ENCODE measurements around the gene AMACR. TPM values are rescaled to one million over a fixed set of nuclear protein-coding genes. Genes with fewer than 3 reads are reported as not detected.
A peak's percentile ranks its signal among the peaks of the same experiment; 100 is the strongest.

Gene AMACR
- total and polyA plus RNA-seq, 2 of the 13 experiments (the other 11 are each of a cell fraction or from before 2014, with no cell fraction given): 8.9 to 19.7 TPM

DNA sequence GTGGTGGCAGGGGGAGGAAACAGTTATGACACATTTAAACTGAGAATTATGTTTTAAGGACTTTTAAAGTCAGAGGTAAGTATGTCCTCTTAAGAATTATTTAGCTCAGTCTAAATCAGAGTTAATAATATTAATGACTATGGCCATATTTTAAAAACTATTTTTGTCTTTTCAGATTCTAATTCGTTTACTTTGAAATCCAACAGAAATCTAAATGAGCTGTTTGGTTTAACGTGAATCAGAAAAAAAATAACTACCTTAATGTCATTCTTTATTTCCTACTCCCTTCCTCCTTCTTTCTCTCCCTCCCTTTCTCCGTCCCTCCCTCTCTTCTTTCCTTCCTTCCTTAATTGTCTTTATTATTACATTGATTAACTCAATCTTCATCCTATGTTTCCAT lies 20.5 kb upstream of the AMACR start:
- intact Hi-C loops (cut with micrococcal nuclease; ENCODE audit: unreplicated experiment) (no loop called here), in situ Hi-C loops (cut with HindIII; ENCODE audit: extremely low pct_ligation_motif_present, low pct_unique_long_range_greater_than_20kb) (no loop called here)
- H3K36me3 ChIP-seq (replicated peaks in 1 of 2; ENCODE audit: control insufficient read depth in 1 of 2, insufficient read depth in 2 of 2, low read length in 2 of 2): peaks cover 3 to 18% of the 10 kb centered on the region in 2 experiments; a peak in 4 of 5 replicates
- 90% methylated on average over 3 of the region's 3 CpGs for WGBS (ENCODE audit: low lambda C conversion rate)
- H3K4me2 ChIP-seq (ENCODE audit: low read depth, low read length): no peak overlapping the region
- H2AFZ ChIP-seq (ENCODE audit: low read length): no peak overlapping the region
- H3K9me3 ChIP-seq (ENCODE audit: low read length): no peaks in the 10 kb centered on the region
- no peak overlapping the region for H3K27ac ChIP-seq (ENCODE audit: extremely low read length, insufficient read depth, low read length)
- TF ChIP-seq NCOA1 (CRISPR knock-in tag; IDR thresholded peaks at IDR 0.05) (no peak), HNRNPK (IDR thresholded peaks at IDR 0.05; ENCODE audit: low read depth, low read length, poor library complexity, severe bottlenecking) (peak; percentile 78), IRF2 (CRISPR knock-in tag; IDR thresholded peaks at IDR 0.05) (no peak), EED (CRISPR knock-in tag; IDR thresholded peaks at IDR 0.05) (no peak)
- ChIA-PET CTCF (ENCODE audit: low intra/inter-chr PET ratio, low total read pairs) (no interaction called here), POLR2A (interaction anchor here (1.8 kb wide), 1 partner anchor 20 kb away, joined by 8 read pairs; the partner anchor contains the start of gene AMACR)
- no peaks in the 10 kb centered on the region for H3K79me2 ChIP-seq (ENCODE audit: insufficient read depth, low read length)
- no peak for DNase-seq (ENCODE audit: low spot score)
- no peaks in the 10 kb centered on the region for H4K20me1 ChIP-seq (ENCODE audit: insufficient read depth, low read length)
- H3K9ac ChIP-seq (ENCODE audit: insufficient read depth, low read depth, low read length): no peak overlapping the region
- H3K4me3 ChIP-seq (replicated peaks in 1 of 3; ENCODE audit: insufficient read depth in 1 of 3, low read depth in 2 of 3, low read length in 3 of 3): no peak overlapping the region
- BruUV-seq (replicated peaks): no TSS peak
- peaks cover 15% of the 10 kb centered on the region for H3K4me1 ChIP-seq (ENCODE audit: insufficient read depth, low read length)
- no peak for ATAC-seq
- no peak for FAIRE-seq
- H3K27me3 ChIP-seq (ENCODE audit: control insufficient read depth in 1 of 2, insufficient read depth in 2 of 2, low read length in 2 of 2): no peaks in the 10 kb centered on the region

DNA sequence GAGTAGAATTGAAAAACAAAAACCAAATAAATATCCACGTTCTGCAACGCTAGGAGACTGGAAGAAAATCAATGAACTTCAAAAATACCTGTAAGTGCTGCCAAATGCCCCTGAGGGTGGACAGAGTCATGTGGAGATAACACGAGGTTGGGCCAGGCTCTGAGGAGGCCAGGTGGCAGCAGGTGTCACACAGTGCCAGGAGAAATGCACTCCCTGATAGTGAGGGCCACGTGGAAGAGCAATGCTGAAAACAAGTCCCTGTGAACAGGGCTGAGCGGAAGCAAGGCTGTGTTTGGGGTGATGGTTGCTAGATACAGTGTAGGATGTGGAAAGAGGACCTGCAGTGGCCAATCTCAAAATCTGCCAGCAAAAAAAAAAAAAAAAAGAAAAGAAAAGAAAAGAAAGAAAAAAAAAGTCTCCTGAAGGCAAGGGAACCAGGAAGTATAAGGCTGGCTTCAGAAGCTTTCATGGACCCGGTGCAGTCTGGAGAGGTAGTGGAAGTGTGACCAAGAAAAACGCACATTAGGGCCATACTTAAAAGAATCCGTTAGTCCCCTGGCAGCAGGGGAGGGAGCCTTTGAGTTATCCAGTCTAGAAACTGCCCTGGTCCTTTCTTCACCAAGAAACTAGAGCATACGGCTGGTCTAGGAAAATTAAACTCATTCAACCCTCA lies 18.4 kb upstream of the AMACR start:
- Histone ChIP-seq H3K4me1 (ENCODE audit: insufficient read depth, low read length) (peaks cover 10% of the 10 kb centered on the region), H2AFZ (ENCODE audit: low read length) (no peak overlapping the region), H3K9me3 (ENCODE audit: low read length) (no peaks in the 10 kb centered on the region), H3K27ac (ENCODE audit: extremely low read length, insufficient read depth, low read length) (no peak overlapping the region), H3K4me3 (replicated peaks in 1 of 3; ENCODE audit: insufficient read depth in 1 of 3, low read depth in 2 of 3, low read length in 3 of 3) (no peak overlapping the region), H3K27me3 (ENCODE audit: control insufficient read depth in 1 of 2, insufficient read depth in 2 of 2, low read length in 2 of 2) (no peaks in the 10 kb centered on the region), H3K79me2 (ENCODE audit: insufficient read depth, low read length) (no peaks in the 10 kb centered on the region), H3K9ac (ENCODE audit: insufficient read depth, low read depth, low read length) (no peak overlapping the region), H3K4me2 (ENCODE audit: low read depth, low read length) (no peak overlapping the region), H3K36me3 (replicated peaks in 1 of 2; ENCODE audit: control insufficient read depth in 1 of 2, insufficient read depth in 2 of 2, low read length in 2 of 2) (peaks cover 0 to 18% of the 10 kb centered on the region in 2 experiments; a peak in 2 of 5 replicates), H4K20me1 (ENCODE audit: insufficient read depth, low read length) (no peaks in the 10 kb centered on the region)
- BruUV-seq (replicated peaks): no TSS peak
- DNase-seq (ENCODE audit: low spot score): no peak
- intact Hi-C loops (cut with micrococcal nuclease; ENCODE audit: unreplicated experiment): no loop called here
- ATAC-seq: no peak
- CTCF ChIA-PET (ENCODE audit: low intra/inter-chr PET ratio, low total read pairs): no interaction called here
- FAIRE-seq: no peak
- in situ Hi-C loops (cut with HindIII; ENCODE audit: extremely low pct_ligation_motif_present, low pct_unique_long_range_greater_than_20kb): no loop called here
- 95% methylated on average over 9 of the region's 9 CpGs for WGBS (ENCODE audit: low lambda C conversion rate)
- POLR2A ChIA-PET: no interaction called here
- TF ChIP-seq, protein P1, sequence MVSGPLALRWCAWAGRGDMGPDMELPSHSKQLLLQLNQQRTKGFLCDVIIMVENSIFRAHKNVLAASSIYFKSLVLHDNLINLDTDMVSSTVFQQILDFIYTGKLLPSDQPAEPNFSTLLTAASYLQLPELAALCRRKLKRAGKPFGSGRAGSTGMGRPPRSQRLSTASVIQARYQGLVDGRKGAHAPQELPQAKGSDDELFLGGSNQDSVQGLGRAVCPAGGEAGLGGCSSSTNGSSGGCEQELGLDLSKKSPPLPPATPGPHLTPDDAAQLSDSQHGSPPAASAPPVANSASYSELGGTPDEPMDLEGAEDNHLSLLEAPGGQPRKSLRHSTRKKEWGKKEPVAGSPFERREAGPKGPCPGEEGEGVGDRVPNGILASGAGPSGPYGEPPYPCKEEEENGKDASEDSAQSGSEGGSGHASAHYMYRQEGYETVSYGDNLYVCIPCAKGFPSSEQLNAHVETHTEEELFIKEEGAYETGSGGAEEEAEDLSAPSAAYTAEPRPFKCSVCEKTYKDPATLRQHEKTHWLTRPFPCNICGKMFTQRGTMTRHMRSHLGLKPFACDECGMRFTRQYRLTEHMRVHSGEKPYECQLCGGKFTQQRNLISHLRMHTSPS (CRISPR knock-in tag; IDR thresholded peaks at IDR 0.05; ENCODE audit: low read depth): no peak
- no peak for TF ChIP-seq ZNF547 (CRISPR knock-in tag; IDR thresholded peaks at IDR 0.05)
- no peak for TF ChIP-seq ZNF20 (CRISPR knock-in tag; IDR thresholded peaks at IDR 0.05)
- TF ChIP-seq SIN3A (IDR thresholded peaks at IDR 0.05; ENCODE audit: borderline replicate concordance, low read depth, low read length): no peak
- TF ChIP-seq ZSCAN20 (CRISPR knock-in tag; IDR thresholded peaks at IDR 0.05; ENCODE audit: borderline replicate concordance): no peak
- TF ChIP-seq, protein P2, sequence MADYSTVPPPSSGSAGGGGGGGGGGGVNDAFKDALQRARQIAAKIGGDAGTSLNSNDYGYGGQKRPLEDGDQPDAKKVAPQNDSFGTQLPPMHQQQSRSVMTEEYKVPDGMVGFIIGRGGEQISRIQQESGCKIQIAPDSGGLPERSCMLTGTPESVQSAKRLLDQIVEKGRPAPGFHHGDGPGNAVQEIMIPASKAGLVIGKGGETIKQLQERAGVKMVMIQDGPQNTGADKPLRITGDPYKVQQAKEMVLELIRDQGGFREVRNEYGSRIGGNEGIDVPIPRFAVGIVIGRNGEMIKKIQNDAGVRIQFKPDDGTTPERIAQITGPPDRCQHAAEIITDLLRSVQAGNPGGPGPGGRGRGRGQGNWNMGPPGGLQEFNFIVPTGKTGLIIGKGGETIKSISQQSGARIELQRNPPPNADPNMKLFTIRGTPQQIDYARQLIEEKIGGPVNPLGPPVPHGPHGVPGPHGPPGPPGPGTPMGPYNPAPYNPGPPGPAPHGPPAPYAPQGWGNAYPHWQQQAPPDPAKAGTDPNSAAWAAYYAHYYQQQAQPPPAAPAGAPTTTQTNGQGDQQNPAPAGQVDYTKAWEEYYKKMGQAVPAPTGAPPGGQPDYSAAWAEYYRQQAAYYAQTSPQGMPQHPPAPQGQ (CRISPR knock-in tag; IDR thresholded peaks at IDR 0.05; ENCODE audit: borderline replicate concordance): no peak
- TF ChIP-seq, protein P3, sequence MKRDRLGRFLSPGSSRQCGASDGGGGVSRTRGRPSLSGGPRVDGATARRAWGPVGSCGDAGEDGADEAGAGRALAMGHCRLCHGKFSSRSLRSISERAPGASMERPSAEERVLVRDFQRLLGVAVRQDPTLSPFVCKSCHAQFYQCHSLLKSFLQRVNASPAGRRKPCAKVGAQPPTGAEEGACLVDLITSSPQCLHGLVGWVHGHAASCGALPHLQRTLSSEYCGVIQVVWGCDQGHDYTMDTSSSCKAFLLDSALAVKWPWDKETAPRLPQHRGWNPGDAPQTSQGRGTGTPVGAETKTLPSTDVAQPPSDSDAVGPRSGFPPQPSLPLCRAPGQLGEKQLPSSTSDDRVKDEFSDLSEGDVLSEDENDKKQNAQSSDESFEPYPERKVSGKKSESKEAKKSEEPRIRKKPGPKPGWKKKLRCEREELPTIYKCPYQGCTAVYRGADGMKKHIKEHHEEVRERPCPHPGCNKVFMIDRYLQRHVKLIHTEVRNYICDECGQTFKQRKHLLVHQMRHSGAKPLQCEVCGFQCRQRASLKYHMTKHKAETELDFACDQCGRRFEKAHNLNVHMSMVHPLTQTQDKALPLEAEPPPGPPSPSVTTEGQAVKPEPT (CRISPR knock-in tag; IDR thresholded peaks at IDR 0.05; ENCODE audit: low read depth): no peak
- no peak for TF ChIP-seq PHF8 (CRISPR knock-in tag; IDR thresholded peaks at IDR 0.05)
- no peak for TF ChIP-seq EED (CRISPR knock-in tag; IDR thresholded peaks at IDR 0.05)
- TF ChIP-seq GATAD2A (CRISPR knock-in tag; IDR thresholded peaks at IDR 0.05): no peak
